Hindlimb muscle (tissue), 1 donor: Measurements from ENCODE around the gene NEDD4L. TPM values are rescaled to one million over a fixed set of nuclear protein-coding genes. Genes with fewer than 3 reads are reported as not detected.
"Not testable (repeated sequence)": the region's sequence is repeated elsewhere in the genome, so short reads cannot be mapped to it uniquely, and the experiment has no call there.

Source experiments
- DNase-seq: peaks from one replicate; pipeline ENCODE4 v3.0.0-alpha.2; 2013
- polyA plus RNA-seq: library from polyadenylated mRNA; unstranded; fragments of 120-200 nt; gene quantifications from one replicate; pipeline ENCODE4 v1.2.1, GENCODE V29; 2013; ENCODE audit not compliant: insufficient read length

The NEDD4L gene
- polyA plus RNA-seq, 1 donor, result 45.4 TPM

DNA sequence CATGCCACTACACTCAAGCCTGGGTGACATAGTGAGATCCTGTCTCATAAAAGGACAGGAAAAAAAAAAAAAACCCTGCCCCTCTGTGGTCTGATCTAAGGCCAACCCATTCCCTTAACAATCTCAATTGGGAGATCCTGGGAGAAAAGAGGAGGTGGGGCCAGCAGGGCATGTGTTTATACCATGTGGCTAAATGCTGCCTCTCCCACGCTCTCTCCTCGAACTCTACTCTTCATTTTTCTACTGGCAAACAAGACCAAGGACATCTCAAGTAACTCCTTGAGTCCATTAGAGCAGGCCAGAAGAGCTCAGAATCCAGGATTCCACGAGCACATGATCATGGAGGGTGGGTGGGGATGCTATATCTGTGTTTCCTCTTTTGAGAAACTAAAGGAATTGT lies 16.7 kb upstream of the NEDD4L start:
- DNase-seq, result no peak

DNA sequence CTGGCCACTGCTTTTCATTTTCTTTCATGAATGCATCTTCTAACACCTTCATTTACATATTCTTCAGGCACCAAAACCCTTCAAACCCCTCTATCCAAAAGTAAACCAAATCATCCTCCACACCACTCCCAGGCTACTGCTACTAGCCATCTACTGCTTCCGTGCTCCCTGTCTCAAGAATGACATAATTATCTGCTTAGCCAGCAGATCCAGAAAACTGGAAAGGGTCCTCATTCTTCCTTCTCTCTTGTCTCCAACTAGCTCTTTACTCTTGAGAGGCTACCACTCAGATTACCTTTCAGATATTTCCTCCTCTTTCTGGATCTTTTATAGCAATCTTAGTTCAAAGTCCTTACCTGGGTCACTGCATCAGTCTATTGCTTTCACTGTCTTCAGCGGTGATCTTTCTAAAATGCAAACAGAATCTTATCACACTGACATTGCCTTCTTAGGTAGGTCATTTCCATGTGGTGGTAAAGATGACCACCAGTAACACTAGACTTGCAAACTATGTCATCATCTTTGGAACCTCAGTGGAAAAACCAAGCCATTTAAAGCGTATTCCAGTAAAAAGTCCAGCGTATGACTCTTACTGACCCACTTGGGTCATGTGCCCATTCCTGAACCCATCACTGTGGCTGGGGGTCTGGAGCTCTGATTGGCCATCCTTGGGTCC lies 15.8 kb upstream of the NEDD4L start:
- DNase-seq, result no peak

DNA sequence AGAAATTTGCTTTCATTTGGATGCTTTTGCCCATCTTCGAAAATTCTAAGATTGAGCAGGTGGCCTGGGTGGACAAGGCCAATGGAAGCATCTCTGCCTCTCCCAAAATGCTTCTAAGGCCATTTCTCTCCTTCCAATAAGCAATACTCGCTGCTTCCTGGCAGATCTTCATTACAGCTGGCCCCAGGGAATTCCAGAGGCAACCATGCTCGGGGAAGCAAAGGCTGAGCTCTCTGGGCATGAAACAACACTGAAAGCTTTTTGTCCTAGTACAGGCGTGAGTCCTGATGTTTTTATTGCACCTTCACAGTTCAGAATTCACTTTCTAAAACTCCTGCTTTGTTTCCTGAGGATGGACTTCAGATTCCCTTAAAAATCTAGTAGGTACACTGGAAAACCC lies 11.8 kb upstream of the NEDD4L start:
- no peak for DNase-seq

DNA sequence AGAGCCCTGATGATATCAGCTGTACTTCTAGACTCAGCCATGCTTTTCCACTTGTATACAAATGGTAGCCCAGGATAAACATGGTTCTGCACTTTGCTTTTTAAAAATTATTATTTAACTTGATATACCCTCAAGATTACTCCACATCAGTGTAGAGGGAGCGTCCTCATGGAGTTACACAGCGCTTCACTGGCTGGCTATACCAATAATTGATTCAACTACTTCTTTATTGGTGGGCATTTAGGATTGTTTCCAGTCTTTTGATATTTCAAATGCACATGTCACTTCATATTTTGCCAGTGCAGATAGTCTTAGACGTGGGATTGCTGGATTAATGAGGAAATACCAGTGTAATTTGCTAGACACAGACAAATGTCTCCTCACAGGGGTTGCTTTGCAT lies 10.8 kb upstream of the NEDD4L start:
- no peak for DNase-seq

DNA sequence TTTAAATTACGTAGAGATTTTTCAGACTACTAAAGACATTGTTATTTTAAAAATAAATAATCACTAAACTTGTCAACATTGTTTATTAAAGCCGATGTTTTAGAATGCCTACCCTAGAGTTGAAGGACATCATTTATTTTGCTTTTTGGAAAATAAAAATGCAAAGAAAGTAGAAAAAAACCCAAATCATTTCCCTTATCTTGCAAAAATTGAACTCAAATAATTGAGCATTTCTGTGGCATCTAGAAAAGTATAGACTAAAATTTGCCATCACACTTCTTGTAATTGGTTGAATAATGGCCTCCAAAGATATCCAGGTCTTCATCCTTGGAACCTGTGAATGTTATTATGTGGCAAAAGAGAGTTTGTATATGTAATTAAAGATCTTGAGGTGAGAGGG lies 9.7 kb upstream of the NEDD4L start:
- no peak for DNase-seq

DNA sequence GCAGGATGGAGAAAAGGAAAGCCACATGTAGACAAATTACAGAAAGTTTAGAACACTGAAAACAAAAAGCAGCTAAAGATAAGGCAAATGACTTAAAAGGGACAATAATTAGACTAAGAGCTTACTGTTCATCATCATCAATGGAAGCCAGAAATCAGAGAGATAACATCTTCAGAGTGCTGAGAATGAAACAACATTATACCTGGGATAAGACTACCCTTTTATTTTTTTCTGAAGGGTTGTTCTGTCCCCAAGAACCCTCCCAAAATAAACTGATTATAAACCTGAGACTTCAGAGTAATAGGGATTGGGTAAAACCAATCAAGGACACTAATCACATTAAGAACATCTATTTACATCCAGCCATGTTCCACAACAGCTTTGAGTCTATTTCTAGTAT lies 6.9 kb upstream of the NEDD4L start:
- no peak for DNase-seq

DNA sequence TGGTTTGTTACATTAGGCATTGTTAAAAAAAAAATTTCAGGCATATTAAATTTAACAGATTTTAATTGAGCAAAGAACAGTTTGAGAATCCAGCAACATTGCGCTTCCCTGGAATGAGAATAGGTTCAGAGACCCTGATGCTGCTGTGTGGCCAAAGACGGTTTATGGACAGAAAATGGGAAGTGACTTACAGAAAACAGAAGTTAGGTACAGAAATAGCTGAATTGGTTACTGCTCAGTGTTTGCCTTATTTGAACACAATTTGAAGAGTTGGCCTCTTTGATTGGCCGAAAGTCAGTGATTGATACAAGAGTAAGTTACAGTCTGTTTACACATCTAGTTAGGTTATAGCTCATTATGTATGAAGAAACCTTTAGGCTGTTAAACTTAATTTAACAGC lies 6.0 kb upstream of the NEDD4L start:
- DNase-seq, result no peak

DNA sequence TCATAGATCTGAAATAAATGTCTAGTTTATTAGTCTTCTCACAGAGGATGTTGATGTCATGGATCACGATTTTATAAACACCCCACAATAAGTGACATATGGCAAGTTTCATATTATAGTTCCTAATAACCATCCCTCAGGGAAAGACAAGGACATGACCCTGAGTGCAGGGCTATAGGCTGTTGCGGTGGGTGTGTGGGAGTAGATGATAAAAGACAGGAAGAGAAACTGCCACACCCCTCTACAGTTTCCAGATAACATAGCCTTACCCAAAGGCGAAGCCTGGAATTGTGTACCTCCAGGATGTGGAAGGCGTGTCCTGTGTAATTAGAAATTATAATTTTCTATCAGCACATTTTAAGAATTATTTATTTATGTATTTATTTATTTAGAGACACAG lies 2.4 kb upstream of the NEDD4L start:
- DNase-seq, result no peak

DNA sequence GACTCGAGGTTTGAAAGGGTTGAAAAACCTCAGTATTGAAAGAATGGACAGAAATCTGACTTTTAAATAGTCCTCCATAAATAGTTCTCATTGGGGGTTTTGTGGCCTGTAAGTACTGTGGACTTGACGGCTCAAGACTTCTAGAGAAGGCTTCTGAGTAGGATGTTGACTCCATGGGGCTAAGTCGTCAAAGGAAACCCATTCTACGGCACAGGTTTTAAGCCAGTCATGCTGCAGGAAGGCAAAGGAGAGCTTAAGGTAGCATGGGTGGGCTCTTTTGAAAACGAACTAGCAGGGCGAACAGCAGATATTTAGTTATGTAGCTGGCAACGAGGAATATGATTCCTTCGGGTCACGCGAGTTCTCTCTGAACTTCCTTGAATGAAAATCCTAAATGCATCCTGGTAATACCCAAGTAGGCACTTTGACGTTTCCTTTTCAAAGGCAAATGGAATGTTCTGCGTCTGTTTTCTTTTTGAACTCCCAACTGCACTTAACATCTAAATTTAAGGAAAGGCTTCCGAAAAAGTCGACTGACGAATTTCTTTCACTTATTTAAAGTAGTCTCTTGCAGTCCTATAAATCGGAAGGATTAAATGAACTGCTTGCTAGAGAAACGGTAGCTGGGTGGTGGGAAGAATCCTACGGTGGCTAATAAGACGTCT lies 1.1 kb upstream of the NEDD4L start:
- DNase-seq, result no peak

DNA sequence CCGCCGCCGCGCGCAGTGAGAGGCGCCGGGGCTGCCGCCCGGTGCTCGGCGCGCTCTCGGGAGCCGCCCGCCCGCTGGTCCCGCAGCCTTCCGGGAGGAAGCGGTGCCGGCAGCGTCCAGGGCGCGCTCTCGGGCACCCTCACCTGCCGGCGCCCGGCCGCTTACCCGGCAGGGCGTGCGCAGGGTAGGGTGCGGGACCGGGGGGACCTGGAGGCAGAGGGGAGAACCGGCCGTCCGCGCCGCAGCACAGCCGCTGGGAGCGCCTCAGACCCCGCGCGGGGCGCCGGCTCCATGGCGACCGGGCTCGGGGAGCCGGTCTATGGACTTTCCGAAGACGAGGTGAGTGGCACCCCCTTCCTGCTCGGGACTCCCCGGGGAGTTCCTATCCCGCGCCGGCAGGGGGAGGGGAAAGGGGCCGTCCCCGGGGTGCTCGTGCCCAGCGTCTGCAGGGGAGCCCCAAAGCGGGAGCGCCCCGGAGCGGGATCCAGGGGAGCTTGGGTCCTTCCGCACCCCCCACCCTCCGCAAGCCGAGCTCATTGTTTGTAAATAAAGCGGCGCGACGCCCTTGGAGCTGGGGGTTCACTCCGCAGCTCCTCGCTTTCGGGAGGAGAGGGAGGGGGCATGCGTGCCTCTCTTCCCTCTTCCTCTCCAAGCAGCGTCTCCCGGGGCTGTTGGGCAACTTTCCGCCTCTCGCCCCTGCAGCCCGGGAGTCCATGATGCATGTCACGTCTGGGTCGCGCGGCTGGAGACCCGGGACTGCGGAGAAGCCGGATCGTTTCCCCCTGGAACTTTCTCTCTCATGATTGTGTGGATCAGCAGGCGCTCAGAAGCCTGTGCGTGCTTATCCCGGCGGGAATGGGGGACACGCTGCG lies 580 bp downstream of the NEDD4L start:
- peak; percentile 23 for DNase-seq

DNA sequence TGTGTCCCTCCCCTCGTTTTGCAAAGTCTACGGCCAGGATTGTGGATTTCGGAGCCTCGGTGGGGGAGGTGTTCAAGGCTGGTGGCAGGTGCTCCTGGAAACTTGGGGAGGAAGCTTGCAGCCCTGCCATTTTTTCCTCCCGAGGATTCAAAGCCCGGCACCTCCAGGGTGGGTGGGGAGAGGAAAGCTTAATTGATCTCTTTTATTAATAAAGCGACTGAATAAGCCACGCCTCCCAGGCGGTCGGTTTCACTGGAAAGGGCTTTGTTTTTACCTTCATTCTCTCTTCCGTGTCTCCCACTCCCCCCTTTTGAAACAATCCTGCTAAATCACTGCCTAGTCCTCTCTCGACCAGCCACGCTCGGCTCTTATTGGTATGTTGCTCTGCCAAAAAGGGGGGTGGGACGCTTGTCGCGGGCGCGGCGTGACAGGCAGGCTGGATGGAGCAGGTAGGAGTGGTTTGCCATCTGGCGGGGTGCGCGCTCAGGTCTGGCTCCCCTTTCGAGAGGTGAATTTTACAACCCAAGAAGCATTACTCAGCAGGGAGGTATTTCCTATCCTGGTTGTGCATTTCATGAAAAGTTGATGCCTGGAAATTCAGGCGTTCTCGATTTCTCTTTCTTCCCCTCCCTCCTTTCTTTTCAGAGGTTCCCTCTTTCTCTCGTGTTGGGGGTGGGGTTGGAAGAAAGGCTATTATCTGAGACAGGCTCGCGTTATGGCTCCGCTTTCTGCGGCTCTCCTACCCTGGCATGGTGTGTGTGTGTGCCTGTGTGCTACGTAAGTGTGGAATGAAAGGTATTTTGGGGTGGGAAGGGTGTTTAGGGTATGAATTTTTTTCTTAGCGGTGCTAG lies 1.4 kb downstream of the NEDD4L start:
- peak; percentile 12 for DNase-seq

DNA sequence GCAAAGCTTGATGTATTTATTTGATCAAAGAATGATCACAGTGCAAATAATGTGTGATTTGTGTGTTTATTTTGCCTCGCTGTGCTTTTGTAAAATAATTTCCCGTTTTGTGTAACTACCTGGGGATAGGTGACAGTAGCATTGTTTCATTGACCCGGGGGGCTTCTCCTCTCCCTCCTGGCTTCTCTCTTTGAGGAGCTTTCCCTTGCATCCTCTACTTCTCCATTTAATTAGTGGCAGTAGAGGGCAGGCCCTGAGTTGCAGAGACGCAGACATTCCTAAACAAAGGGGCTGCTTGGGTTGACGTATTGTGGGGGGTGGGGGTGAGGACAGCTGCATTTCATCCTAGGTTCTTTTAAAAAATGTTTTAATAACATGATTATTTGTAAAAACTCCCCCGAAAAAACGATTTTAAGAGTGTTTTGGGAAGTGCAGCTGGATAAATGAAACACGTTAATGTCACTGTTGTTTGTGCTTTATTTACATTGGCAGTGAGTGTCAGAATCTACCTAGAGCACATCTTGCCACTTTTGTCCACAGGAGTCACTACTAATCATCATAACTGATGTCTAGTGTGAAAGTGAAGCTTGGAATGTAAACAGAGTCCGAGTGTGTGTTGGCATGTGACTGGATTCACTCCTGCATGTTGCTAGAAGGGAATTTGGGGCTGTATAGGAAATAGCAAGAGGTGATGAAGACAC lies 2.2 kb downstream of the NEDD4L start:
- no peak for DNase-seq

DNA sequence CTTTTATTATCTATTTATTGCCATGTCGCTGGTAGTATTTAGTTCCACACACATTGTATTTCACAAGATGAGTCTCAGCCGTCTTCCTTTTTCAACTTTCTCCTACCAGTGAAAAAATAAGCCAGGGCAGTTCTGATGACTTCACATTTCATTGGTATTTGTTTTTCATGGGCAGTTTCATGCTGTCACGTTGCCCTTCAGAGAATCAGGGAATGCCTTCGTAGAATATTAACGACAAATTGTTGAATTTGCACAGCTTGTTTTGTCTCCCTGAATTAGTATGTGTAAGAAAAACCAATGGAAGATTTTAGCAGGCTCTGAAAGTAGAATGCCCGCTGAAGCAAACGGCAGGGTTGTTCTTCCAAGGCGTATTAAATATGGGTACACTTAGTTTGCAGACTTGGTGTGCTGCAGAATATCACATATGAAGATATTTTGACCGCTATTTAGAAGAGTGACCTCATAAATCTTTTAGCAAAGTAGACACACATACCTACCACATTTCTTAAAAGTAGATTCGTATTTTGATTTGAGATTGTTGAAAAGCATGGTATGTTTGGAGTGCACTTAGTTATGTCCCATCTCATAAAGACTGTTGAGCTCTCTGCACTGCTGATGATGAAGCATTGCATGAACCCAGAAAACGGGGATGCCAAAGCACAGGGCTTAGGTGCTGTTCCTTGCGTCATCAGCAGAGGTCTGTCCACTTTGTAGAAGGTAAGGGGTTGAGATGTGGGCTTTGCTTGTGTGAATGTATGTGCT lies 2.9 kb downstream of the NEDD4L start:
- DNase-seq, result no peak

DNA sequence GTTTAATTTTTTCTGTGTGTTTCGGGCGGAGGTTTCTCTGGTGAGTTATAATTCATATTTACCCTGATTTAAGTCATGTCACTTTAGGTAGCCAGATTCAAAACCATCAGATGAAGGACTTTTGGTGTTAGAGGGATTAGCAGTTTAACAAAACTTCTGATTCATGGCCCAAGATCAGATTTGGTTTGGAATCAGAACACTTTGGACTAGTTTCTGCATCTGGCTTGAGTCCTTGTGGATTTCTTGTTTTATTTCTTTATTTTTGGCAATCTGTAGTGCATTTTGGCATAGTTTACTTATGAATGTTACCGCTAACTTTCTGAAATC lies 3.5 kb downstream of the NEDD4L start:
- DNase-seq, result no peak

DNA sequence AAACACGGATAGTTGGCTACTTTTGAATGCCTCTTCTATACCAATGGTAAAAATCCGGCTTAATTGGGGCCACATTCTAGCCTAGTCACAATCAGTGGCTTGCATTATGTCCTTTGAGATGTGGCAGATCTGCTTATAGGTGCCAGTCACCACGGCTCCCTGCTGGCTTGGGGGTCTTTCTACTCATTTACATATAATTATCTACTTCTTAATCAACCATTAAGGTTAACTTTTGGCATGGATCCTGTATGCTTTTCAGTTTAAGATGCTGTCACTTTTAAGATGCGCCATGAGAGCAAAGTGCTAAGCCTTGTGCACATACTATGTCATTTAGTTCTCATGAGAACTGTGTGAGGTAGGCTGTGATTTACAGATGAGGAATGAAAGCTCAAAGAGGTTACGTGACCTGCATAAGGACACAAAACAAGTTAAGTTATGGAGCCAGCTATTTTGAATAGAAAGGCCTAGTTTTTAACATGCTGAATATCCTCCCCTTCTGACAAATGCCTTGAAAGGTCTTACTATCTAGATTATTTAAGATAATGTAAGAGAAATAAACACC lies 4.1 kb downstream of the NEDD4L start:
- no peak for DNase-seq

DNA sequence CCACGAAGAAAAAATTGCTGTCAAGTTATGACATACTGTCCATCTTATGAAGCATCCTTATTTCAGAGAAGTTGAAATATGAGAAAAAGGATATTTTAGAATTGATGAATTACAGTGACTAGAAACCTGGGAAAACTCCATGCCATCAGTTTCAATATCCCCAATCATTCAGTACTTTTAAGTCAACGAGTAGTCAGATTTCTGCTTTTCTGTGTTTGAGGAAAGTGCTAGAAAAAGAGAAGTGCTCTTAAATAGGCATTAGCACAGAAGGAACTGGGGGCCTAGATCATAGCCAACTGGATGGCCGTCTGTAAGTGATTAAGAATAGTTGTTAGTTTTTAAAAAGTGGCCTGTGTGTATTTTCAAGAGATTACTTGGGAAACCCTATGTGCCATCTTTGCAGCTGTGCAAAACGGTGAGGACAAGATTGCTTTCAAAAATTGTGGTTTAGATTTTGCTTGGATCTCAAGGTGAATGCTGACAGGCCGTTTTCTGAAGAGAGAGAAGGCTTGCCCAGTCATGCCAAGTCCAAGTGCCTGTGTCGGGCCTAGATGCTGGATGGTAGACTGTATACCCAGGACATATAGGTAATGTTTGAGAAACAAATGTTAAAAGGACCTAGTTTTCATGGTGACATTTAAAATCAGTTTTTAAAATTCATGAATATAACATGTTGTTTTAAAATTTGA lies 5.1 kb downstream of the NEDD4L start:
- DNase-seq, result no peak

DNA sequence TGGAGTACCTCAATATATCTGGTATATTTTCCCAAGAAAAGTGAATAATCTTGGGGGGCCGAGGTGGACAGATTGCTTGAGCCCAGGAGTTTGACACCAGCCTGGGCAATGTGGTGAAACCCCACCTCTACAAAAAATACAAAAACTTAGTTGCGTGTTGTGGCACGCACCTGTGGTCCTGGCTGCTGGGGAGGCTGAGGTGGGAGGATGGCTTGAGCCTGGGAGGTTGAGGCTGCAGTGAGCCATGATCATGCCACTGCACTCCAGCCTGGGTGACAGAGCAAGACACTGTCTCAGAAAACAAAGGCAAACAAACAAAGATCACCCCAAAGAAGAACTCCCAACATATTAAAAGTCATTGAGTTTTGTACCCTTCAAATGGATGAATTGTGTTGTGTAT lies 6.9 kb downstream of the NEDD4L start:
- DNase-seq, result not testable (repeated sequence)

DNA sequence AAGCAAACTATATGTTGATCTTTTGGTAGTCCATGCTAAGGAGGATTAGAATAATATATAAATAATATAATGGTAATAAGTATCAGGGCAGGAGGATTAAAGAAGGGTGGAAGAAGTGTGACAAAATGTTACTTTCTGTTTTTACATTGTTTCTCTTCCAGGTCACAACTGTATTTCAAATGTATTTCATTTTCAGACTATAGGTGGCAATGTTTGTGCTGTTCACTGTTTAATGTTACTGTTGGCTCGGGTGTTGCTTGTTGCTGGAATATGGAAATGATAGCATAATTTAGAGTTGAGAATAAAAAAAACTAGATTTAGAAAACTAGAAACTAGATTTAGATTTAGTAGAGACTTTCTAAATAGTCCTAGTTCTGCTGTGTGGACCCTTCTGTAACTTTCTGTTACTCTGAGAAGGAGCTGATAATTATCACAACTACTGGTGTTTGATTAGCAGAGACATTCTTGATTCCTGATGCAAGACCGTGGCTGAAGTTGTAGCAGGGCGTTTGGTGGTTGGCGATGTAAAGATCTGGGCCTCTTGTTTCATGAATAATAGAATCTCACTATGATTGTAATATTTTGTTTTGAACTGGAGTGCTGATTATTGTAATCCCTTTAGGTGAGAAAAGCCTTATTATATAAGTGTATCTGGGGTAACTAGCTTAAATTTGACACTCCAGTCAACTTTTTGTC lies 7.9 kb downstream of the NEDD4L start:
- DNase-seq, result peak; percentile 18

DNA sequence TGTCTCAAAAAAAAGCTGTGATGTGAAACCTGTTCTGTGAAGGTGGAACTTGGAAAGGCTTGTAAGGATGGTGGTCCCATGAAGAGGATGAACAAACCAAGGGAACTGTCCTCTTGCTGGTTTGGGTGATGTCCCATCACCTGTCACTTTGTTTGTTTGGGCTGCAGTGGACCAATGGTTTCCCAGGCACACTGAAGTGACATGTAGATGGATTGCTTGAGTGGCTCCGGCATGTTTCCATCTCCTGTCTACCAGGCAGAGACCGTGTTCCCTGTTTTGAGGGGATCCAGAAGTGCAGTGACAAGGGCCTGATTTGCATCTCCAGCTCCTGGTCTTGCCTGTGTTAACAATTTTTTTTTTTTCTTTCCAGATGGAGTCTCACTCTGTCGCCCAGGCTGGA lies 8.9 kb downstream of the NEDD4L start:
- DNase-seq, result no peak
